ENCODE measurements around the gene SLC8A1. TPM values are rescaled to one million over a fixed set of nuclear protein-coding genes. Genes with fewer than 3 reads are reported as not detected.

The SLC8A1 gene
- total and polyA plus RNA-seq, 10 of the 15 experiments (the other 5 are each of a cell fraction or from before 2014, with no cell fraction given), result under 0.01 to 1.2 (median 0.01) TPM; not detected in 3

GRCh38 chr2:40485318-40485717 lies 33.4 kb upstream of the SLC8A1 start:
- CTCF ChIA-PET, result no interaction called here
- POLR2A ChIA-PET, result no interaction called here
- SMC1A ChIA-PET (ENCODE audit: uncharacterized antibody, unreplicated experiment), result no interaction called here
- DNase-seq (ENCODE audit: low read depth, low spot score), result no peak
- FAIRE-seq, result no peak
- no peaks in the 10 kb centered on the region for H3K9me3 ChIP-seq (replicated peaks; ENCODE audit: control insufficient read depth, insufficient read depth, low read length)
- no peaks in the 10 kb centered on the region for H3K79me2 ChIP-seq (ENCODE audit: control insufficient read depth, insufficient read depth, low read length)
- ATAC-seq, result no peak
- no peaks in the 10 kb centered on the region for H3K4me1 ChIP-seq (ENCODE audit: control insufficient read depth, insufficient read depth, low read length)
- in situ Hi-C loops (cut with MboI) (no loop called here), intact Hi-C loops (cut with micrococcal nuclease; ENCODE audit: unreplicated experiment) (no loop called here)
- H2AFZ ChIP-seq (ENCODE audit: control insufficient read depth, low read depth, low read length), result no peak overlapping the region
- no peak overlapping the region for H3K9ac ChIP-seq (ENCODE audit: control insufficient read depth, insufficient read depth, low read length)
- H3K4me3 ChIP-seq, result no peak overlapping the region
- TF ChIP-seq RFX5 (IDR thresholded peaks at IDR 0.05; ENCODE audit: low read depth, low read length) (no peak), RELA (IDR thresholded peaks at IDR 0.05; ENCODE audit: borderline replicate concordance, partially characterized antibody) (no peak), PAX5 (IDR thresholded peaks at IDR 0.05; ENCODE audit: borderline replicate concordance, low read depth, low read length) (no peak), SUZ12 (IDR thresholded peaks at IDR 0.05; ENCODE audit: unreplicated experiment) (no peak), TAF1 (IDR thresholded peaks at IDR 0.05; ENCODE audit: borderline replicate concordance, low read depth, low read length) (no peak), CEBPB (IDR thresholded peaks at IDR 0.05; ENCODE audit: borderline replicate concordance in 1 of 2, low read depth in 2 of 2, low read length in 2 of 2) (no peak), PRDM15 (CRISPR knock-in tag; IDR thresholded peaks at IDR 0.05) (no peak), MTA2 (IDR thresholded peaks at IDR 0.05; ENCODE audit: low read depth) (no peak), TCF12 (IDR thresholded peaks at IDR 0.05; ENCODE audit: low read depth, low read length) (no peak), EZH2 (IDR thresholded peaks at IDR 0.05; ENCODE audit: borderline replicate concordance, control insufficient read depth, low read depth, low read length) (no peak), CBFB (IDR thresholded peaks at IDR 0.05; ENCODE audit: low read depth) (no peak), IRF5 (IDR thresholded peaks at IDR 0.05; ENCODE audit: borderline replicate concordance) (no peak), ZBTB33 (IDR thresholded peaks at IDR 0.05) (no peak), BMI1 (IDR thresholded peaks at IDR 0.05; ENCODE audit: borderline replicate concordance) (no peak), MEF2B (IDR thresholded peaks at IDR 0.05; ENCODE audit: partially characterized antibody, poor library complexity, severe bottlenecking) (no peak)
- H3K36me3 ChIP-seq (ENCODE audit: control insufficient read depth in 2 of 2, insufficient read depth in 2 of 2, low read length in 1 of 2), result no peaks in the 10 kb centered on the region
- no peaks in the 10 kb centered on the region for H3K27me3 ChIP-seq (replicated peaks in 1 of 2; ENCODE audit: control insufficient read depth in 2 of 2, insufficient read depth in 2 of 2, low read length in 1 of 2)
- H4K20me1 ChIP-seq (ENCODE audit: control insufficient read depth, insufficient read depth), result no peaks in the 10 kb centered on the region
- no peak overlapping the region for H3K27ac ChIP-seq (ENCODE audit: control insufficient read depth, insufficient read depth)
- no TSS peak for BruUV-seq (replicated peaks)
- RAD21 ChIA-PET (ENCODE audit: unreplicated experiment), result no interaction called here
- 48% methylated on average over 2 of the region's 2 CpGs for WGBS (ENCODE audit: insufficient coverage, insufficient replicate concordance, low lambda C conversion rate, missing lambda C conversion rate)
- no peak overlapping the region for H3K4me2 ChIP-seq (ENCODE audit: control insufficient read depth, insufficient read depth)

Measured in GM12878 (cell line).